Erythroblast (primary cell): Measurements from ENCODE around the gene MAP4K5.
"Not testable (repeated sequence)": the region's sequence is repeated elsewhere in the genome, so short reads cannot be mapped to it uniquely, and the experiment has no call there.

Source experiments
- GATA1 ChIP-seq: IDR thresholded peaks from 2 replicates; pipeline ENCODE4 v1.6.1; 2011; ENCODE audit warnings: low read depth, mild to moderate bottlenecking, control low read depth, low read length, moderate library complexity
- POLR2A ChIP-seq: IDR thresholded peaks from 2 replicates; pipeline ENCODE4 v1.6.1; 2011; ENCODE audit warnings: mild to moderate bottlenecking, low read length

- not testable (repeated sequence) for TF ChIP-seq POLR2A, GATA1
Measured at GRCh38 chr14:50552796-50553195, 20.4 kb upstream of the MAP4K5 start.
